CD14-positive monocyte (primary cell): ENCODE data around the gene NCMAP. TPM values are rescaled to one million over a fixed set of nuclear protein-coding genes. Genes with fewer than 3 reads are reported as not detected.

Experiments used
- DNase-seq, 3 donors: peaks; one replicate each; pipeline ENCODE4 v3.0.0-alpha.2; 2011 to 2022
- H2AFZ ChIP-seq: 2 replicates; pipeline ENCODE4 v1.6.0; 2012; ENCODE audit warnings: mild to moderate bottlenecking, low read depth, low read length, inconsistent platforms; ENCODE audit not compliant: insufficient read depth, poor library complexity, severe bottlenecking
- H3K27ac ChIP-seq, 2 donors: 1 replicate in 1 of 2; 2 replicates in 1 of 2; pipeline ENCODE4 v1.5.1; 2012 to 2013; ENCODE audit warnings: low read length in 2 of 2, control low read depth in 1 of 2, inconsistent platforms in 1 of 2, low read depth in 1 of 2, mild to moderate bottlenecking in 1 of 2
- H3K27me3 ChIP-seq, 2 donors: one replicate each; pipeline versions ENCODE4 v1.6.0 to v1.6.1; 2011 to 2013; ENCODE audit warnings: low read length in 2 of 2; ENCODE audit not compliant: control insufficient read depth in 2 of 2, insufficient read depth in 2 of 2
- H3K36me3 ChIP-seq, 2 donors: replicated peaks in 1 of 2; 1 replicate in 1 of 2; 2 replicates in 1 of 2; pipeline versions ENCODE4 v1.5.1 to v1.6.1; 2012 to 2013; ENCODE audit warnings: low read length in 2 of 2, control low read depth in 1 of 2, inconsistent platforms in 1 of 2, mild to moderate bottlenecking in 1 of 2; ENCODE audit not compliant: insufficient read depth in 2 of 2, control insufficient read depth in 1 of 2
- H3K4me1 ChIP-seq, 2 donors: 1 replicate in 1 of 2; 2 replicates in 1 of 2; pipeline versions ENCODE4 v1.5.1 to v1.6.1; 2012 to 2013; ENCODE audit warnings: low read length in 2 of 2, control low read depth in 1 of 2, inconsistent platforms in 1 of 2, mild to moderate bottlenecking in 1 of 2, moderate library complexity in 1 of 2; ENCODE audit not compliant: insufficient read depth in 2 of 2, control insufficient read depth in 1 of 2
- H3K4me2 ChIP-seq: replicated peaks from 2 replicates; pipeline ENCODE3; 2012; ENCODE audit warnings: low read length, moderate library complexity, mild to moderate bottlenecking; ENCODE audit not compliant: poor library complexity, severe bottlenecking; ENCODE audit errors: extremely low read depth
- H3K4me3 ChIP-seq, 3 experiments: fragments of 200-600 bp in 1 of 3; sonication (generic) in 1 of 3; replicated peaks in 1 of 3; 1 replicate in 2 of 3; 2 replicates in 1 of 3; pipeline ENCODE4 v1.5.1; 2011 to 2013; ENCODE audit warnings: low read length in 3 of 3, mild to moderate bottlenecking in 3 of 3, control low read depth in 2 of 3, low read depth in 2 of 3, inconsistent platforms in 1 of 3, moderate library complexity in 1 of 3
- H3K79me2 ChIP-seq: 2 replicates; pipeline ENCODE4 v1.6.0; 2012; ENCODE audit warnings: mild to moderate bottlenecking, control low read depth, inconsistent platforms, low read length, moderate library complexity; ENCODE audit not compliant: insufficient read depth
- H3K9ac ChIP-seq: 2 replicates; pipeline ENCODE4 v1.6.0; 2017; ENCODE audit warnings: low read length, mild to moderate bottlenecking; ENCODE audit not compliant: insufficient read depth, poor library complexity, severe bottlenecking
- H3K9me3 ChIP-seq, 2 donors: replicated peaks in 1 of 2; 1 replicate in 1 of 2; 2 replicates in 1 of 2; pipeline versions ENCODE4 v1.5.1 to v1.6.1; 2012 to 2013; ENCODE audit warnings: low read length in 2 of 2, control low read depth in 1 of 2; ENCODE audit not compliant: control insufficient read depth in 1 of 2, insufficient read depth in 1 of 2
- H4K20me1 ChIP-seq: 2 replicates; pipeline ENCODE4 v1.6.0; 2012; ENCODE audit warnings: mild to moderate bottlenecking, low read length, control low read depth, moderate library complexity; ENCODE audit not compliant: insufficient read depth
- H3K27ac Mint-ChIP-seq, 7 donors: one replicate each; pipeline ENCODE4 v1.8.0; 2020; ENCODE audit warnings: mild to moderate bottlenecking in 7 of 7, mixed read lengths in 7 of 7, moderate library complexity in 6 of 7, inconsistent platforms in 2 of 7
- H3K27me3 Mint-ChIP-seq, 3 donors: one replicate each; pipeline ENCODE4 v1.8.0; 2021 to 2022; ENCODE audit warnings: low read depth in 3 of 3, mild to moderate bottlenecking in 3 of 3, mixed read lengths in 3 of 3, moderate library complexity in 3 of 3, inconsistent platforms in 1 of 3
- H3K36me3 Mint-ChIP-seq, 2 donors: one replicate each; pipeline ENCODE4 v1.8.0; 2020; ENCODE audit warnings: mixed read lengths in 2 of 2, inconsistent platforms in 1 of 2, mild to moderate bottlenecking in 1 of 2
- H3K4me1 Mint-ChIP-seq: one replicate; pipeline ENCODE4 v1.8.0; 2020; ENCODE audit warnings: mild to moderate bottlenecking, mixed read lengths
- H3K4me3 Mint-ChIP-seq, 2 donors: one replicate each; pipeline ENCODE4 v1.8.0; 2020; ENCODE audit warnings: mild to moderate bottlenecking in 2 of 2, mixed read lengths in 2 of 2, moderate library complexity in 1 of 2
- H3K9me3 Mint-ChIP-seq, 7 donors: one replicate each; pipeline ENCODE4 v1.8.0; 2020 to 2022; ENCODE audit warnings: mixed read lengths in 7 of 7, mild to moderate bottlenecking in 6 of 7, moderate library complexity in 6 of 7, inconsistent platforms in 2 of 7
- CTCF ChIP-seq: fragments of 200-600 bp; IDR thresholded peaks from one replicate; pipeline ENCODE4 v1.8.0; 2022; ENCODE audit warnings: antibody characterized with exemption, mild to moderate bottlenecking
- WGBS: methylation state at CpG from one replicate; pipeline ENCODE4 v1.1.5; 2013; ENCODE audit warnings: missing lambda C conversion rate; ENCODE audit not compliant: insufficient coverage; 5-methylcytosine and 5-hydroxymethylcytosine counted together
- intact Hi-C, 2 donors: fragments of 100-400 bp; cut with micrococcal nuclease; formaldehyde crosslinking; loops; one replicate each; pipeline versions ENCODE4 v1.15.0 to v1.15.1; 2023
- polyA plus RNA-seq, 3 donors: library from polyadenylated mRNA; depleted of rRNA in 1 of 3; unstranded in 2 of 3; stranded (reverse) in 1 of 3; fragments of 300-500 nt in 2 of 3; fragments of >200 nt in 1 of 3; fragmentation: Illumina TruSeq in 2 of 3; gene quantifications; 1 replicate in 2 of 3; 2 replicates in 1 of 3; pipeline ENCODE4 v1.2.3, GENCODE V29; 2012 to 2021

Gene NCMAP
- polyA plus RNA-seq, 3 donors: not detected

GRCh38 chr1:24654010-24654409, 98.1 kb downstream of the NCMAP start:
- H3K4me2 ChIP-seq: no peak overlapping the region
- no peak for DNase-seq
- H3K36me3 ChIP-seq: peaks cover 97 to 100% of the 10 kb centered on the region in 2 donors
- peaks cover 73% of the 10 kb centered on the region for H3K79me2 ChIP-seq
- no peak overlapping the region for H3K4me3 ChIP-seq
- intact Hi-C loops: no loop called here
- no peaks in the 10 kb centered on the region for H3K9me3 Mint-ChIP-seq
- no peak overlapping the region for H2AFZ ChIP-seq
- WGBS: no CpG with 5 or more reads among the region's 3 CpGs
- H3K27me3 ChIP-seq: no peaks in the 10 kb centered on the region
- H3K4me1 Mint-ChIP-seq: no peaks in the 10 kb centered on the region
- no peaks in the 10 kb centered on the region for H3K4me1 ChIP-seq
- no peaks in the 10 kb centered on the region for H3K9me3 ChIP-seq
- no peak overlapping the region for H3K27ac ChIP-seq
- H3K27ac Mint-ChIP-seq: no peak overlapping the region
- no peak for TF ChIP-seq CTCF
- peaks cover 0 to 1% (median 0%) of the 10 kb centered on the region in 3 donors for H3K27me3 Mint-ChIP-seq
- no peak overlapping the region for H3K9ac ChIP-seq
- H3K4me3 Mint-ChIP-seq: no peak overlapping the region
- peaks cover 95% of the 10 kb centered on the region for H4K20me1 ChIP-seq
- peaks cover 92 to 96% of the 10 kb centered on the region in 2 donors for H3K36me3 Mint-ChIP-seq

- peaks cover 0 to 1% (median 0%) of the 10 kb centered on the region in 3 donors for H3K27me3 Mint-ChIP-seq
- H3K79me2 ChIP-seq: peaks cover 84% of the 10 kb centered on the region
- peaks cover 97 to 100% of the 10 kb centered on the region in 2 donors for H3K36me3 ChIP-seq
- H2AFZ ChIP-seq: no peak overlapping the region
- H3K9me3 ChIP-seq: no peaks in the 10 kb centered on the region
- H3K27me3 ChIP-seq: no peaks in the 10 kb centered on the region
- no peak for DNase-seq
- no peak overlapping the region for H3K9ac ChIP-seq
- H3K27ac ChIP-seq: no peak overlapping the region
- H3K4me3 ChIP-seq: no peak overlapping the region
- H3K27ac Mint-ChIP-seq: peak overlapping the region in 1 of 7 donors; percentile 1
- WGBS: no CpG with 5 or more reads among the region's 1 CpG
- H4K20me1 ChIP-seq: peaks cover 95% of the 10 kb centered on the region
- no peak overlapping the region for H3K4me2 ChIP-seq
- H3K9me3 Mint-ChIP-seq: no peaks in the 10 kb centered on the region
- no peaks in the 10 kb centered on the region for H3K4me1 Mint-ChIP-seq
- no peak for TF ChIP-seq CTCF
- no peaks in the 10 kb centered on the region for H3K4me1 ChIP-seq
- intact Hi-C loops: no loop called here
- no peak overlapping the region for H3K4me3 Mint-ChIP-seq
- peaks cover 89 to 96% of the 10 kb centered on the region in 2 donors for H3K36me3 Mint-ChIP-seq
These were observed 100.2 kb downstream of the NCMAP start for GRCh38 chr1:24656046-24656445.
